ENCODE measurements around the gene DPP10.
"Not testable (repeated sequence)": the region's sequence is repeated elsewhere in the genome, so short reads cannot be mapped to it uniquely, and the experiment has no call there.

Gene DPP10

DNA sequence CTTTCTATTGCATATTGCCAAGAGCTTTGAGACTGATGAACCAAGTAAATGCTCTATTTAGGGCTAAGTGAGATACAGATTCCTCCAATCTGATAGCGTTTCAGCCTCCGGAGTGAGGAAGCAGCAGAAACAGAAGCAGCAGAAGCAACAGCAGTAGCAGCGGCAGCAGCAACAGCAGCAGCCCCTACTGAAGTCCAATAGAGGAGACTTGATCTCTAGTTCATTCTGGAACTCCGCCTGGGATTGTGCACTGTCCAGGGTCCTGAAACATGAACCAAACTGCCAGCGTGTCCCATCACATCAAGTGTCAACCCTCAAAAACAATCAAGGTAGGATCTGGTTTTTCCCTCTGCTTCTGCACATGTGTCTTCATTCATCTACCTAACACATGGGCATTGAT is at the start of gene DPP10:
TSS of gene DPP10 (plus strand) at position 132 of the 400 bp plus-strand sequence.
- DNase-seq (ENCODE audit: low read depth in 3 of 3), result no peak

DNA sequence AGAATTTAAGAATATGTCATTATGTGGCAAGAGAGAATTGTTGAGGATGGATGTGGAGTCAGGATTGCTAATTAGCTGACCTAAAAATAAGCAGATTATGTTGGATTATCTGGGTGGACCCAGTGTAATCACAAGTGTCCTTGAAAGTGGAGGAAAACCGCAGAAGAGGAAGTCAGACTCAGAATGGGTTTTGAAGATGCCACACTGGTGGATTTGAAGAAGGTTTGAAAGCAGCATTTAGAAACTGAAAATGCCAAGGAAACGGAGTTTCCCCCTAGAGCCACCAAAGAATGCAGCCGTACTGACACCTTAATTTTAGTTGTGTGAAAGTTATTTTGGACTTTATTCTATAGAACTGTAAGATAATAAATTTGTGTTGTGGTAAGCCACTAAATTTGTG is 41.6 kb upstream of the DPP10 start:
- DNase-seq (ENCODE audit: low read depth in 3 of 3), result no peak

DNA sequence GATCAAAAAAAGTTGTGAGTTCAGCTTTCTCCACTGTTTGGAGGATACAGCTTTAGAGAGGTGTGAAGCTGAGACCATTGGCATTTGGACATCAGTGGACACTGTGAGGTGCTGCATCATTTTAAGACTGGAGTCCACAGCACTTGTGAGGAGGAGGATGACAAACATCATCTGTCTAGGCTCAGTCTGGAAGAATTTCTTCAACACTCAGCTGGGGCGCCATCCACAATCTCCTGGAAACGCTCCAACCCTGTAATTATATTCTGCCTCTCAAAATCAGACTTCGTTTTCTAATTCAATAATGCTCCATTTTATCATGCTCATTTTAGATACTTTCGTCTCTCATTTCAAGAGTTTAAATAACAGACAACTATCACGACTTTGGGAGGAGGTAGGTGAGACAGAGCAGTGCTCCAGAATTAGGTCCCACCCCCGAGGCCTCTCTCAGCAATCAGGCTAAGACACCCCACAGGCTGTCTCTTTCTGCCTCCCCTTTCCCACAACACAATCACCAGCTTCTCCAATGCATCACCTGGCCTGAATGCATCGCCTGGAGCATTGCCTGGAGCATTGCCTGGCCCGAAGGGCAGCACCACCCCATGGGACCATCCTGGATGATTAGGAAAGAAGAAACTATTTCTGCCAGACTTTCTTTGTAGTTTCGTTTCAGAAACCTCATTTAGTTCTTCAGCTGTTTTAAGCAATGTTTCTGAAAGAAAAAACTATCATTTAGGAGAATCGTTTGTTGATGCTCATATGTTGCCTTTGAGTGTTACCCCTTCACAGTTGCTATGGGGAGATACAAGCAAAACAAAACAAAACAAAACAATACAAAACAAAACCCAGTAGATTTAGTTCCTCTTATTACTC is 37.0 kb upstream of the DPP10 start:
- DNase-seq (ENCODE audit: low read depth in 3 of 3), result no peak

DNA sequence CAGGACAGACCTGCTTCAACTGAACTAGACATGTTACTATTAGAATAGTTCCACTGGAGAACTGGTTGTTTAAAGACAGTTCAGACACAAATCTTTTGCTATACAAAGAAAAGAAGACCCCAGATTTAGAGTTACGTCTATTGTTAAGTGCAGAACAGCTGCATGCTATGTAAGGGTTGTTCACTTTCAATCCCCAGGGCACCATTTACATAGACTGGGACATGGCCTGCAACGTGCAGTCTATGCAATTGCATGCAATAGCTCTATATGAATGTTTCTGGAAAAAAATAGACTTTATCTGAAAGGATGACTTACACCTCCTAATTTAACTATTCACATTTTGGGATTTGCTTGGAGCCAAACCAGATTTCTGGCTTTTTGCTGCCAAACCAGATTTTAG is 36.1 kb upstream of the DPP10 start:
- DNase-seq (ENCODE audit: low read depth in 3 of 3), result no peak

DNA sequence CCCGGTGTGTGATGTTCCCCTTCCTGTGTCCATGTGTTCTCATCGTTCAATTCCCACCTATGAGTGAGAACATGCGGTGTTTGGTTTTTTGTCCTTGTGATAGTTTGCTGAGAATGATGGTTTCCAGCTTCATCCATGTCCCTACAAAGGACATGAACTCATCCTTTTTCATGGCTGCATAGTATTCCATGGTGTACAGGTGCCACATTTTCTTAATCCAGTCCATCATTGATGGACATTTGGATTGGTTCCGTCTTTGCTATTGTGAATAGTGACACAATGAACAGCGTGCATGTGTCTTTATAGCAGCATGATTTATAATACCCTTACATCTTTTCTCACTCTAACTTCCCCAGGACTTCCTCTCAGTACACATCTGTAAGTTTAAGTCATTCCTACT is 35.1 kb upstream of the DPP10 start:
- not testable (repeated sequence) for DNase-seq (ENCODE audit: low read depth in 3 of 3)

DNA sequence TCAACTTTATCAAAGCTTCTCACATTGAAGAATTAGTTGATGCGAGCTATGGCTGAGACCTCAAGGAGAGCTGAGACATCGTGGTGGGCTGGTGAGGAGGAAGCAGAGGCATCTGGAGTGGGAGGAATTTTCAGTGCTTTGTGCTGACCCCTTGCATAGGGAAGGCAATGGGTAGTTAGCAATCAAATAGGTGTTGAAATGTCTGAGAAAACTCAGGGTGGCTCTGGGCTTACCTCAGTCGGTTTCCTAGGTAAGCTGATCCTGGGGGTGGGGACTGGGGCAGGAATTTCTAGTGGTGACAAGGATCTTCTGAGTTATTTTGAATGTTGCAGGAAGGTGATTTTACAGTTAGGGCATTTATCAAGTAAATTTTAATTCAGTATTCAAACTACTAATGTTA is 20.7 kb upstream of the DPP10 start:
- DNase-seq (ENCODE audit: low read depth in 3 of 3), result no peak

DNA sequence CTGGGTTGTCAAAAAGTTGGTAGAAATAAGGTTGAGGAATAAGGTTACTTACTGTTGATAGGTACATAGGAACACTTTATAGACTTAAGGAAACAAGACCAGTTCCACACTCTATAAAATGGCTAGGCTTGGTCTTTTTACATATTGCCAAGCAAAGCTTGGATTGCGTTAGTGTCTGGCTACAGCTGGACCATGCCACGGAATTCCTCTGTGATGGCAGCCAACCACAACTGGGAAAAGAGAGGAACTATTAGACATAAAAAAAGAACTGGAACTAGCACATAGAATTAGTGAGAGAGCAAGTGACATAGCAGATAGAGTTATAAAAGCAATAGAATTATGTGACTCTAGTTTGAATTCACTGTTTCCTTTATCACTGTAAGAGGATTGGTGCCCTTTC is 17.7 kb upstream of the DPP10 start:
- DNase-seq (ENCODE audit: low read depth in 3 of 3), result no peak

DNA sequence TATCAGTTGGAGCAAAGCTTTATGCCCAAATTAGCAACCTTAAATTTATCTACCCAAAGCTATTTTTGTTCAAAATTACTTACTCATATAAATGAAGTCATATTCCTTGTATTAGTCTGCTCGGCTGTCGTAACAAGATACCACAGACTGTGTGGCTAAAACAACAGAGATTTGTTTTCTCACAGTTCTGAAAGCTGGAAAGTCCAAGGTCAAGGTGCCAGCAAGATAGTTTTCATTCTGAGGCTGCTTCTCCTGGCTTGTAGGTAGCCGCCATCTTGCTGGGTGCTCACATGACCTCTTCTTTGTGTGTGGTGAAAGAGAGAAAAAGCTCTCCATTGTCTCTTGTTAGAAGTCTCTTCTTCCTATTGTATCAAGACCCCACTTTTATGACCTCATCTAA is 15.7 kb upstream of the DPP10 start:
- DNase-seq (ENCODE audit: low read depth in 3 of 3), result no peak

DNA sequence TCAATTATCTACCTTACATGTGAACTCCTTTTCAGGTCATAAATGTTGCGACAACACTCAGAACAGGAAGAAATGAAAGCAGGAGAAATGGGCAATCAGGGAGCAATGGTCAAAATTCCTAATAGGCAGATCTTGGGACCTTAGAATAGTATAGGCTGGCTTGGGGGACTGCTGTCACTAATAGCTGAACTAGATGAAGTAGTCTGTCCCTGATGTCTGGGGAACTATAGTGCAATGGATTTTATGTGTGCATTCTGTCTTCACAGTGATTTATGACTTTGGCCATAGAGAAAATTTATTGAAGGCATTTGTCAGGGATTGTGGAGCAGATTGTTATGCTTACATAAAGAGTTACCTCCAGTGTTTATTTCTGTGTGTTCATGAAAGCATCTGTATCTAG is 6.1 kb upstream of the DPP10 start:
- DNase-seq (ENCODE audit: low read depth in 3 of 3), result no peak

DNA sequence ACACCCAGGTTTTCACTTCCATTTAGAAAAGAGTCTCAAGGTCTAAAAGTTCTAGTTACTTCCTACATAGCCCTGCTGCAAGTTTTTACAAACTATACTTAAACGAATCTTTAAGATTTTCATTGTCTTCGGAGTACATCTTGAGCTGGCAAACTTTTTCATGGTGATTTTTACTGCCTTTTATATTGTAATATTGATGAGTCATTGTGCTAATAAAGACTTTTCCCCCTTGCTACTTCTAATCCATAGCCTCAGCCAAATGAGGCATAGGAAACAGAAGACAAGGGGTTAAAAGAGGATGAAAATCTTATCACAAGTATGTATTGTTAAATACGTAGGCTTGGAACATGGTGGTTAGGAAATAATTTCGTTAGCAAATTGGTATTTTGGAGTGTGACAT is 4.1 kb downstream of the DPP10 start:
- no peak for DNase-seq (ENCODE audit: low read depth in 3 of 3)

DNA sequence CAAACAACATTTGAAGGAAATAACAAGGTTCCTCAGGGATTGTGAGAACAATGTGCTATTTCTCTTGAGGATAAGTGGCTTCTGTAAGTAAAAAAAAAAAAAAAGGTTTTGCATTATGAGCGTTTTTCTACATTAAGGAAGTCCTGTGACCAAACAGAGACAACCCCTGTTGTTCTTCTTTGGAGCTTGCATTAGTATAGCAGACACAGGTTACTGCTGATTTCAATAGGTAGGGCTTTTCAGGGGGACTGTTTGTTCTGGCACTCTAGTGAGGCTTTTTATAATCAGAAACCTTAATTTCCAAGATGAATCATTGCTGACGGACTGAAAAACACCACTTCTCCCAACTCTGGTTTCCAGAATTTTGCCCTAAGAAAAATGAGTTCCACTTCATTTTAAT is 8.2 kb downstream of the DPP10 start:
- no peak for DNase-seq (ENCODE audit: low read depth in 3 of 3)

DNA sequence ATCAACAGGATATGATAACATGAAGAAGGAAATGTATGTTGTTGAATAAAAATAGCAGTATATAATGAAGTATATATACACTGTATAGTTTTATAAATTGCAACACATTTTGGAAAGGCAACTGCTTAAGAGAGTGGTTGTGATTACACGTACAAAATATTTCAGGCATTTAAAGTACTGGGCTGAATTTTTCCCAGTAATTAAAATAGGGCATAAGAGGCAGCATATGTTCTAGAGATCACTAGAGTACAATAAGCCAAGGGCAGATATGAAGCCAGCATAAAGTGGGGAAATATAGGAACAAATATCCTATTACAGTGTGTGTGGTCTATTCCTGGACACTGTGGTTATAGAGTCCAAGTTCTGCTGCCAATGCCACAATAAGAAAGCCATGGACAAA is 14.1 kb downstream of the DPP10 start:
- no peak for DNase-seq (ENCODE audit: low read depth in 3 of 3)

DNA sequence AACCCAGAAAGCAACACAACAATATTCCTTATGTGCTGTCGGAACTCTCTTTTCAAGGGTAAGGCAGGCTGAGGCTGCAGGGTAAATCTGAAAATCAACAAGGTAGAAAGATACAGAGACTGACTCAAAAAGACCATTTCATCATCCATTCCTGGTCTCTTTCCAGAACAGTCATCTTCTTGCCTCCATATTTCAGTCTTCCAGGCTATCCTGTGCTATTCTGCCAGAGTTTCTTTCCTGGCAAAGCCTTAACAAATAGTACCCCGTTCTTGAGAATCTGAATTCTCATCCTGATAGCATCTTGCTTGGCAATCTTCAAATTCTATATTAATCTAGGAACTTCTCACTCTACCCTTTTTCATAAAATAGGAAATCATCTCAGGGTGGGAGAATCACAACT is 15.5 kb downstream of the DPP10 start:
- DNase-seq (ENCODE audit: low read depth in 3 of 3), result no peak

DNA sequence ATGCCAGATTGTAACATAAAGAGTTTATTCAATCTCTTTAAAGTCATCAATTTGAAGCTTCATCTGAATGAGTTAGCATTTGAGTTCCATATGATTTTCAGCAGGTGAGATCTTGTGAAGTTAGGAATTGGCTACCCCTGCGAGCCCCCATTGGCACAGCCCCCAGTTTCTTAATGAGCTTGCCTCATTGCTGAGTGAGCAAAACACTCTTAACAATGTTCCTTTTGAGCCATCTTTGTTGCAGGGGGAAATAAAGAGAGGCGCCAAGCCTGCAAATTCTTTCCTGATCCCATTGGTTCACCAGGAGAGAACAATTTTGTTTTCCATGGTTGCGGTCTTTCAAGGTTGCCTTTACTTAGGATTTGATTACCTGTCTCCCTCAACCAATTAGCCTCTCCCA is 18.7 kb downstream of the DPP10 start:
- DNase-seq (ENCODE audit: low read depth in 3 of 3), result no peak

DNA sequence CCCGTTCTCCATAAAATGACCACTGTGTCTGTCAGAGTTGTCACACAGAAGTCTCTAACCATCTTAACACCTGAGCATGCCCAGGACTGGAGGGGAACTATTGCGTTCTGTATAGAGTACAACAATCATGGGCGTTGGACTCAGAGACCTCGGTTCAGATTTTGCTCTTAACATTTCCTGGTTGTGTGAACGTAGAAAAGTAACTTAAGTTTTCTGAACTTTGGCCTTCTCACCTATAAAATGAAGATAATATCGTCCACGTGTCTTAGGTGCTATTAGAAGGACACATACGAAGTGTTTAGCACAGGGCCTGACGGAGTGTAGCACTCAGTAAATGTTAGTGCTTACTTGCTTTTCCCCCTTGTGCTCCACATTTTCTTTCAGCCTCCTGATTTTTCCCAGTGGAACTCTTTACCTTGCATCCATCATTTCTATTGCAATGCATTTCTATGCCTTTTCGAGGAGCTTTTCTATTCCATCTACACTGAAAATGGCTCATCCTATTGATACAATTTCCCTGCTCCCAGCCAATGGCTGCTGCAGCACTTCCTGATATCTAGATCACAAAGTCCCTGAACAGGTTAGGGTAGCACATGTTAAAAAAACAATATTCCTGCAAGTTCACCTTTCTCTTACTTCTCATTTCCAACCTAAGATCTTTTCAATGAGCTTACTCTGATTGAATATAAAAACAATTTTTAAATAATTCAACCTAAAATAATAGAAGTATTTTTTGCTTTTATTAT is 22.7 kb downstream of the DPP10 start:
- DNase-seq (ENCODE audit: low read depth in 3 of 3), result no peak

DNA sequence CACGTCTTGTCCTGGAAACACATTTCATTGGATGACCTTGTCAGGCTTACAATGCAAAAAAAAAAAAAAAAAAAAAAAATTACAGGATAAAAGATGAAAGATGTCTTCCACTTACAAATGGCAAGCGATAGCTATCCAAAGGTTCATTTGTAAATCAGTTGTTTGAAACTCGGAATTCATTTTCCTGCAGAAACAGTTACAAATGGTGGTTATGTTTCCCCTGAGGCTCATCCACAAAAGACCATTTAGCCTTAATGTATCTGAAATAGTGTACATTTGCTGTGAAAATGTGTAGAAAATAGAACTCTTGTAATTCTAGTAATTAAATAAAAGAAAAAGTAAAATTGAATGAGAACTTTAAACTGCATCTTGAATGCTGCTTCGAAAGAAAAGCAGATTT is 25.9 kb downstream of the DPP10 start:
- DNase-seq (ENCODE audit: low read depth in 3 of 3), result no peak

DNA sequence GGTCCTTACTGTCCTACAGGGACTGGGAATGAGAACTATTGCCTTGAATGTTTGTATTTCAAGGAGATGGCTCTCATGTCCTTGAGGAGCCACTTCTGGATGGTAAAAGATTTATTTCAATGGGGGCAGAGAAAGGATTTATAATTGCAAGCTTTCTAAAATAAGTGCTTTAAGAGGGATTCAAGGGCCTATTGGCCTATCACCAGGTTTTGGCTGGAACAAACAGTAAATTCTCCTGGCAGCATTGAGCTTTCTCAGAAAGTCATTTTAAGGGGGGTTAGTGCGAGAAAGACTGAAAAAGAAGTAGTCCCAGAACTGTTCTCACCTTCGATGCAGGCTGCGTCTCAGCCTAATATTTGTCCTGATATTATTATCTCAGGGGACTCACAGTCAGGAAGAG is 29.8 kb downstream of the DPP10 start:
- DNase-seq (ENCODE audit: low read depth in 3 of 3), result no peak

DNA sequence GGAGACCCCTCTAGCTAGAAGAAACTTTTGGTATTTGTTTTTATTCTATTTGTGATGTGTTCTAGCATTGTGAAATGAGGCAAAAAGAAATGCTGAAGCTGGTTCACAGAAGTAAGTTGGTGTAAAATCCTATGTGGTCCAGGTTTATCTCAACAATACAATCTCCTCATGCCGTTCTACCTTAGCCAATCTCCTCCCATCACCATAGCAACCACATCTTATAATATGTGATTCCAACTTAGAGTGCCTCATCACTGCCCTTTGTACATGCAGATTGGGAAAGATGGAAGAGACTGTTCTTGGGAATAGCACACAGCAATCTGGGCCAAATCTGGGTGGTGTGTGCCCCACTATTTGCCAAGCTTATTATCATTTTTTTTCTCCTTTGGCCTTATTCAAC is 30.3 kb downstream of the DPP10 start:
- no peak for DNase-seq (ENCODE audit: low read depth in 3 of 3)

DNA sequence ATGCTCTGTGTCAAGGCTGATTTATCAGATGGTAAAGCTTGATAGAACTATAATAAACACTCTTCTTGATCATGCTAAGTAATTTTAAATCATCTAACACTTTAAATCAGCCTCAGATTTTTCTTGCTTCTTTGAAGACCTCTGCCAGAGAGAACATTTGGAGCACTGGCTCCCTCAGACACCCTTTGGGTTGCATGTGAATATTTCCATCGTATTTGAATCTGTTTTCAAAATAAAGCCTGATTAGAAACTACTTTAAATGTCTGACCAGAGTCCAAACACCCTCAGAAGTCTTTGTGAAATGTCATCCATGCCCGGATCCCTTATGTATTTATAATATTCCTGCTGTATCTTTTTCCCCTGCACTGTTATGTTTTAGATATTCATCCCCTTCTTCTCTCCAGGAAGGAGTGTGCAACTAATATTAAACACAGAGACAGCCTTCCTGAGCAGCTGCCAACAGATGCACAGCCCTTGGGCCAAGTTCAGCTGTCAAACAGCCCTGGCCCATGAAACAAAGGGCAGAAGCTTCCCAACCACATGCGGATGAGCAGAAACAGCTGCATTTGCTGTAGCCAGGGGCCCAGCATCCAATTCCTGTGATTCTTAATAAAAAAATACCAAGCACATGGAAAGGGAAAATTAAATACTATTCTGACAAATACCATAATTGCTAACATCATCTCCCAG is 46.5 kb downstream of the DPP10 start:
- DNase-seq (ENCODE audit: low read depth in 3 of 3), result no peak

DNA sequence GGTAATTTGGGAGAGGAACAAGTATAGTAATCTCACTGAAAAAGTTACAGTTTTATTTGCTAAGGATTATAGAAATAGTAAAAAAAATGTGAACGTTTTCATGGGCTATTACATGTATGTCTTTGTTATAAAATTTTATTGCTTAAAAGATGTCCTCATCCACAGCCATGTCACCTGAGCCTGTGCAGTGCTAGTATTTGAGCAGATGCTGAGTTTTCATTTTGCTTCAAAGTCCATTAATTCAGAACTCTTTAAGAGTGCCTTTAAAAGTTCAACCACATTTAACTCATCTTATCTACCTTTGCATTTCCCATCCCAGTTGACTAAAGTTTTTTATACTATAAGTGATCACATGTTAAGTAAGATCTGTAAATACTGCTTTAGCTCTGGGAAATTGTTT is 52.6 kb downstream of the DPP10 start:
- DNase-seq (ENCODE audit: low read depth in 3 of 3), result no peak

DNA sequence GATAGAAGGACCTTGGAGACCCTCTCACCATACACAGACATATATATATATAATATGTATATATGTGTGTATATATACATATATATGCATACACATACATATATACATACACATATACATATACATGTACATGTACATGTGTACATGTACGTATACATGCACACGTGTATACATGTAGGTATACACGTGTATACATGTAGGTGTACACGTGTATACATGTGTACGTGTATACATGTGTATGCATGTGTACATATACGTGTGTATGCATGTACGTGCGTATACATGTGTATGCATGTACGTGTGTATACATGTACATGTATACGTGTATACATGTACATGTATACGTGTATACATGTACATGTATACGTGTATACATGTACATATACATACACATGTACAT is 54.5 kb downstream of the DPP10 start:
- no peak for DNase-seq (ENCODE audit: low read depth in 3 of 3)

DNA sequence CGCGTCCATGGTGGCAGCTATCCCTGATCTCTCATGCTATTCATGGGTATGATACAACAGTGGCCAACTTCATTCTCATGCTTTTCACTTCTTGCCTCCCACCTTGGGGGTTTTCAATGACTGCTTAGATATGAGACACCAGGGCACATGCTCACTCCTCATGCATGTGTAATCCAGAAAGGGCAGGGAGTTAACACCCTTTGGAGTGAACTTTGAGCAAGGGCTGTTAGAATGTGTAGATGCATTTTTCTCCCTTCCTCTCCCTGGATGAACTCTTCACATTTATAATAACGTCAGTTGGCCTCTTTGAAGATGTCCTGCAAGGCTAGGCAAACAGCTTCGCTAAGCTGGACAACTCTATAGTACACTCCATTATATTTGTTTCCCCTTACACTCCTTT is 56.7 kb downstream of the DPP10 start:
- DNase-seq (ENCODE audit: low read depth in 3 of 3), result no peak

DNA sequence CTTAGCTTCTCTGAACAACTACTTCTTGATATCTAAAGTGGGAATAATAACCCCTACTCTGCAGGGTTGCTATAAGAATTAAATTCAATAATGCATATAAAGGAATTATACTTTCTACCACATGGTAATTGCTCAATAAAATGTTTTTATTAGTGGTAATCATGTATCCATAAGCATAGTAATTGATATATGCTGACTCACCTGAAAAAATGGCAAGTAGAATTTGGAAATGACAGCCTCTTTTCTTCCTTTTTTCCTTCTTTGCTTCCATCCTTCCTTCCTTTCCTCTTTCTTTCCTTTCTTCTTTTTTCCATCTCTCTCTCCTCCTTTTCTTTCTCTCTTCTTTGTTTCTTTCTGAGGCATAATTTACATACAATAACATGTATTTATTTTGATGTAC is 65.3 kb downstream of the DPP10 start:
- DNase-seq (ENCODE audit: low read depth in 3 of 3), result no peak
